Adrenal gland (tissue), 12 donors: ENCODE data around the gene ASXL2. TPM values are rescaled to one million over a fixed set of nuclear protein-coding genes. Genes with fewer than 3 reads are reported as not detected.

Experiments
- DNase-seq, 7 donors: peaks; one replicate each; pipeline ENCODE4 v3.0.0-alpha.2; 2019 to 2020
- H3K27ac ChIP-seq, 5 donors: fragments of 200-600 bp; sonication (generic) in 4 of 5; 1 replicate in 3 of 5; 2 replicates in 2 of 5; pipeline versions ENCODE4 v1.5.1 to v1.8.0; 2016 to 2020; ENCODE audit warnings: mild to moderate bottlenecking in 1 of 5
- H3K27me3 ChIP-seq: fragments of 200-600 bp; 2 replicates; pipeline ENCODE4 v1.8.0; 2021
- H3K36me3 ChIP-seq, 2 donors: fragments of 200-600 bp; replicated peaks in 1 of 2; 1 replicate in 1 of 2; 2 replicates in 1 of 2; pipeline versions ENCODE4 v1.5.1 to v1.8.0; 2018 to 2022
- H3K4me1 ChIP-seq, 2 donors: fragments of 200-600 bp; replicated peaks in 1 of 2; 1 replicate in 1 of 2; 2 replicates in 1 of 2; pipeline versions ENCODE4 v1.5.1 to v1.8.0; 2018 to 2021
- H3K4me3 ChIP-seq, 4 donors: fragments of 200-600 bp; sonication (generic) in 3 of 4; one replicate each; pipeline ENCODE4 v1.5.1; 2016 to 2018
- H3K9me3 ChIP-seq, 3 donors: fragments of 200-600 bp; sonication (generic) in 1 of 3; replicated peaks in 1 of 3; 1 replicate in 2 of 3; 2 replicates in 1 of 3; pipeline versions ENCODE4 v1.5.1 to v1.8.0; 2016 to 2021
- POLR2A ChIP-seq, 2 donors: fragments of 450-650 bp; IDR thresholded peaks; one replicate each; pipeline ENCODE4 v1.6.1; 2017; ENCODE audit warnings: antibody characterized with exemption in 2 of 2, mild to moderate bottlenecking in 2 of 2, moderate library complexity in 1 of 2
- WGBS, 4 donors: extraction: QIAGEN DNeasy Blood & Tissue Kit in 2 of 4; methylation state at CpG; one replicate each; pipeline versions ENCODE4 v1.1.5 to v1.1.7; 2013 to 2017; 5-methylcytosine and 5-hydroxymethylcytosine counted together
- intact Hi-C, 2 donors: fragments of 100-400 bp; cut with DNase I; formaldehyde crosslinking; loops; one replicate each; pipeline versions ENCODE4 v1.14.1 to v1.15.0; 2022 to 2023
- polyA plus RNA-seq, 3 donors: library from polyadenylated mRNA; stranded (reverse); fragments of 200-250 nt in 2 of 3; fragments of 350-450 nt in 1 of 3; fragmentation: Illumina TruSeq in 1 of 3; extraction: RNeasy Lipid Tissue Mini Kit (QIAGEN cat#74804) in 1 of 3; gene quantifications; one replicate each; pipeline ENCODE4 v1.2.3, GENCODE V29; 2013 to 2014
- total RNA-seq, 9 donors: library from RNA; depleted of rRNA in 4 of 9; stranded (reverse); fragments of >200 nt in 4 of 9; fragments of 120-200 nt in 1 of 9; fragmentation: NEBNext Ultra II Directional in 1 of 9; extraction: Animal tissue kit (Norgen Biotek cat#: 25700) in 1 of 9; gene quantifications; one replicate each; pipeline versions ENCODE4 v1.1.0 to v1.2.4, GENCODE V29; 2013 to 2023
- TF ChIP-seq, protein P1 (sequence below), 6 experiments: fragments of 450-650 bp in 4 of 6; fragments of 200-600 bp in 2 of 6; sonication (generic) in 1 of 6; IDR thresholded peaks; 1 replicate in 5 of 6; 2 replicates in 1 of 6; pipeline versions ENCODE4 v1.5.1 to v1.8.0; 2016 to 2021; ENCODE audit warnings: antibody characterized with exemption in 6 of 6, mild to moderate bottlenecking in 2 of 6, moderate library complexity in 1 of 6
- donor health status: healthy with polysubstance abuse.
- donor health status: Bipolar disorder and iron deficiency.
- donor health status: DM: yes; HTN: yes; CAD: no.
- donor health status: DM: no; HTN: no; CAD: no.
- donor health status: DM: no; HTN: no; CAD: no.
- donor health status: DM: yes; HTN: yes; CAD: no.

The ASXL2 gene
- total and polyA plus RNA-seq, 12 donors = 1.4 to 41.8 (median 20.9) TPM

DNA sequence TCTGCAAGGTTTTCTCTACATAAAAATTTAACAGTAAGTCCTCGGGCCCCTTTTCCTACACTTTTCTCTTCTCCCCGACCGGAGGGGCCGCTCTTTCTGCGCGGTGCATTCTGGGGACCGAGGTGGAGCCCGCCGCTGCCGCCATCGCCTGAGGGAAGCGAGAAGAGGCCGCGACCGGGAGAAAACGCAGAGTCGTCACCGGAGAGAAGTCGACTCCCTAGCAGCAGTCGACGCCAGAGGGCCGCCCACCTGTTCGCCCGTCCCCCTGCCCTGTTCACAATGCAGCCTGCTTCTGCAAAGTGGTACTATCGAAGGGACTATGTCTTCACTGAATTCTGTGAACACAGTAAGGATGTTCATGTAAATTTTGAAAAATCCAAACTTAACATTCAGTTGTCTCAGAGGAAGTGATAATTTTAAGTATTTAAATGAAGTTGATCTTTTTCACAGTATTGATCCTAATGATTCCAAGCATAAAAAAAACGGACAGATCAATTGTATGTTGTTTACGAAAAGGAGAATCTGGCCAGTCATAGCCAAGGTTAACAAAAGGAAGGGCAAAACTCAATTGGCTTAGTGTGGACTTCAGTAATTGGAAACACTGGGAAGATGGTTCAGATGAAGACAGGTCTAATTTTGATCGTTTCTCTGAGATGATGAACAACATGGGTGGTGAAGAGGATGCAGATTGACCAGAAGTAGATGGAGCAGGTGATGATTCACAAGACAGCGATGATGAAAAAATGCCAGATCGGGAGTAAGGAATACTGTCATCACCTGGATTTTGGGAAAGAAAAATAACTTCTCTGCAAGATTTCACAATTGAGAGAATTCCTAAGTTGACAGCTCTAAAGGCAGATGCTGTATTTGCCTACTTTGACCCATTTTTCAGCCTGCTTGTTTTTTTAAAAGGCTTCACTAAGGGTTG is 55.8 kb downstream of the ASXL2 start:
- DNase-seq = peak; percentile 15 to 72 (median 45)
- peak overlapping the region in 1 of 4 donors; percentile 24 for H3K4me3 ChIP-seq
- no peaks in the 10 kb centered on the region for H3K36me3 ChIP-seq
- WGBS, 4 donors = 41 to 47% (median 45%) methylated on average over 30 of the region's 30 CpGs
- intact Hi-C loops = no loop called here
- H3K27me3 ChIP-seq = no peaks in the 10 kb centered on the region
- no peaks in the 10 kb centered on the region for H3K9me3 ChIP-seq
- peak overlapping the region in 1 of 5 donors; percentile 45 for H3K27ac ChIP-seq
- TF ChIP-seq, protein P1, sequence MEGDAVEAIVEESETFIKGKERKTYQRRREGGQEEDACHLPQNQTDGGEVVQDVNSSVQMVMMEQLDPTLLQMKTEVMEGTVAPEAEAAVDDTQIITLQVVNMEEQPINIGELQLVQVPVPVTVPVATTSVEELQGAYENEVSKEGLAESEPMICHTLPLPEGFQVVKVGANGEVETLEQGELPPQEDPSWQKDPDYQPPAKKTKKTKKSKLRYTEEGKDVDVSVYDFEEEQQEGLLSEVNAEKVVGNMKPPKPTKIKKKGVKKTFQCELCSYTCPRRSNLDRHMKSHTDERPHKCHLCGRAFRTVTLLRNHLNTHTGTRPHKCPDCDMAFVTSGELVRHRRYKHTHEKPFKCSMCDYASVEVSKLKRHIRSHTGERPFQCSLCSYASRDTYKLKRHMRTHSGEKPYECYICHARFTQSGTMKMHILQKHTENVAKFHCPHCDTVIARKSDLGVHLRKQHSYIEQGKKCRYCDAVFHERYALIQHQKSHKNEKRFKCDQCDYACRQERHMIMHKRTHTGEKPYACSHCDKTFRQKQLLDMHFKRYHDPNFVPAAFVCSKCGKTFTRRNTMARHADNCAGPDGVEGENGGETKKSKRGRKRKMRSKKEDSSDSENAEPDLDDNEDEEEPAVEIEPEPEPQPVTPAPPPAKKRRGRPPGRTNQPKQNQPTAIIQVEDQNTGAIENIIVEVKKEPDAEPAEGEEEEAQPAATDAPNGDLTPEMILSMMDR (IDR thresholded peaks at IDR 0.05) = no peak
- no peak for TF ChIP-seq POLR2A (IDR thresholded peaks at IDR 0.05)
- no peaks in the 10 kb centered on the region for H3K4me1 ChIP-seq

DNA sequence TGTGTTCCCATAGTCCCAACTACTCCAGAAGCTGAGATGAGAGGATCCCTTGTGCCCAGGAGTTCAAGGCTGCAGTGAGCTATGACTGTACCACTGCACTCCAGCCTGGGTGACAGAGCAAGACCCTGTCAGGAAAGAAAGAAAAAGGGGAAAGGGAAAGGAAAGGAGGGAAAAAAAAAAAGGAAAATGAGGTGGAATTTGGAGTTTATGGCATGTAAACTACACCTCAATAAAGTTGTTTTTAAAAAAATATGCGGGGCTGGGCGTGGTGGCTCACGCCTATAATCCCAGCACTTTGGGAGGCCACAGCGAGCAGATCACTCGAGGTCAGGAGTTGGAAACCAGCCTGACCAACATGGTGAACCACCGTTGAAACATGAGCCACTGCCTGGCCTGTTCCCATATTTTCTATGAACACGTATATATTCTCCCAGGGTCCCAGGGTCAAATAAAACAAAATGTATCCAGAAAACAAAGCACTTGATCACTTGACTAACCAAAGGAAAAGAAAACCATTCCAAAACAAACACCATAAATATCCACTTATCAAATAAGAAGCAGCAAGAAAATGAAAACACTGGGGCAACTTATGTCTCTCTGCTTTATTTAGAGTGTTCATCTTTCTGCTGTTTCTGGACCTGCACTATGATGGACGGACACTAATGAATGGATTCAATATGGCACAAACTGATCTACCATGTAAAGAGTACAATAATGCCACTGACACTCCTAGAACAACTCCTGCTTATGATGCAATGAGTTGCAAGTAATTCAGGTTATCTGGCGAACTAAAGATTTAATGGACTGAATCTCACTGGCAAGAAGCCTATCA is 56.8 kb downstream of the ASXL2 start:
- WGBS, 4 donors = 68 to 88% (median 78%) methylated on average over 9 of the region's 9 CpGs
- no peaks in the 10 kb centered on the region for H3K4me1 ChIP-seq
- H3K4me3 ChIP-seq = peak overlapping the region in 1 of 4 donors; percentile 24
- no peaks in the 10 kb centered on the region for H3K27me3 ChIP-seq
- DNase-seq = no peak
- intact Hi-C loops = no loop called here
- no peaks in the 10 kb centered on the region for H3K36me3 ChIP-seq
- H3K27ac ChIP-seq = no peak overlapping the region
- H3K9me3 ChIP-seq = no peaks in the 10 kb centered on the region
- TF ChIP-seq, protein P1 (IDR thresholded peaks at IDR 0.05) = no peak
- no peak for TF ChIP-seq POLR2A (IDR thresholded peaks at IDR 0.05)

DNA sequence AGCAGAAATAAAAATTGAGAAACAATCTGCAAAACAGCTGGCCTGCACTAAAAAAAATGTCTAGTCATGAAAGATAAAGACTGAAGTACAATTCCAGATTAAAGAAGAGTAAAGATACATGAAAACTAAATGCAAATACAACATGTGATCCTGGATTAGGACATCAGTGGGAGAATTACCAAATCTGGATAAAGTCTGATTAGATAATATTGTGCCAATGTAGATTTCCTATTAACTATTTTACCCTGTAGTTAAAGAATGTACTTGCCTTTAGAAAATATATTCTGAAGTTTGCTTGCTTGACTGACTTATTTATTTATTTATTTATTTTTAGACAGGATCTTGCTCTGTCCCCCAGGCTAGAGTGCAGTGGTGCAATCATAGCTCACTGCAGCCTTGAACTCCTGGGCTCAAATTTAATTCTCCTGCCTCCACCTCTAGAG is 58.7 kb downstream of the ASXL2 start:
- Histone ChIP-seq H3K27me3 (no peaks in the 10 kb centered on the region), H3K9me3 (no peaks in the 10 kb centered on the region), H3K4me1 (peaks cover 0 to 9% of the 10 kb centered on the region in 2 donors), H3K36me3 (no peaks in the 10 kb centered on the region), H3K27ac (no peak overlapping the region), H3K4me3 (no peak overlapping the region)
- TF ChIP-seq, protein P1 (IDR thresholded peaks at IDR 0.05) = no peak
- TF ChIP-seq POLR2A (IDR thresholded peaks at IDR 0.05) = no peak
- intact Hi-C loops = no loop called here
- no peak for DNase-seq

DNA sequence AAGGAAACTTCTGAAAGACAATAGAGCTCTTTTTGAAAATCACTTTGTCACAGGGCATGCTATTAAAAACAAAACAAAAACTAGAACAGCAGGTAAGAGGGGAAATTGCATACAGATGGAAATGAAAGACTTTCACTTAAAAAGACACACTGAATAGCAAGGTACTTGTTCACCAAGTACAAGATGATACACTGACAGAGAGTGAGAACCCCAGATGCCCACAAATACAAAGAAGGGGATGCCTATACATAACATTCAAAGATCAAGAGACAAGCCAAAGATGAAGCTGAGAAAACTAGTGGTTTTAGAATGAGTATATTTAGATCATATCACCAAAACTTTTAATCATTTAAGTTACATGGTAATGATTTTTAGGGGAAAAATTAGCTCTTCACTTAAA is 60.7 kb downstream of the ASXL2 start:
- Histone ChIP-seq H3K4me3 (no peak overlapping the region), H3K4me1 (peaks cover 0 to 13% of the 10 kb centered on the region in 2 donors), H3K27ac (no peak overlapping the region), H3K9me3 (no peaks in the 10 kb centered on the region), H3K27me3 (no peaks in the 10 kb centered on the region), H3K36me3 (no peaks in the 10 kb centered on the region)
- TF ChIP-seq, protein P1 (IDR thresholded peaks at IDR 0.05) = no peak
- no peak for TF ChIP-seq POLR2A (IDR thresholded peaks at IDR 0.05)
- DNase-seq = no peak
- intact Hi-C loops = no loop called here
